Astrocyte (in vitro differentiated cells and primary cell): ENCODE measurements around the gene ASPRV1. TPM values are rescaled to one million over a fixed set of nuclear protein-coding genes. Genes with fewer than 3 reads are reported as not detected.
A peak's percentile ranks its signal among the peaks of the same experiment; 100 is the strongest.

Experiments used
- DNase-seq: peaks from one replicate; pipeline ENCODE4 v3.0.0-alpha.2; 2010; ENCODE audit warnings: low read depth
- FAIRE-seq: peaks from 2 replicates; lab custom pipeline; 2011; peaks lifted over from hg19 to GRCh38; lab: Jason Lieb, UNC
- H2AFZ ChIP-seq: 2 replicates; pipeline ENCODE4 v1.6.0; 2012; ENCODE audit warnings: low read depth, low read length, inconsistent platforms
- H3K27ac ChIP-seq: 2 replicates; pipeline ENCODE4 v1.5.1; 2011; ENCODE audit warnings: low read depth, low read length, inconsistent platforms
- H3K27me3 ChIP-seq: 2 replicates; pipeline ENCODE4 v1.6.0; 2011; ENCODE audit warnings: low read length, inconsistent platforms; ENCODE audit not compliant: insufficient read depth
- H3K36me3 ChIP-seq: 2 replicates; pipeline ENCODE4 v1.5.1; 2011; ENCODE audit warnings: low read length, inconsistent platforms; ENCODE audit not compliant: insufficient read depth
- H3K4me1 ChIP-seq: 2 replicates; pipeline ENCODE4 v1.5.1; 2011; ENCODE audit warnings: low read length, inconsistent platforms; ENCODE audit not compliant: insufficient read depth
- H3K4me2 ChIP-seq: 2 replicates; pipeline ENCODE4 v1.6.0; 2012; ENCODE audit warnings: low read length, inconsistent platforms
- H3K4me3 ChIP-seq: 2 replicates; pipeline ENCODE4 v1.5.1; 2011; ENCODE audit warnings: low read depth, mild to moderate bottlenecking, low read length, inconsistent platforms; ENCODE audit not compliant: insufficient read depth
- H3K79me2 ChIP-seq: 2 replicates; pipeline ENCODE4 v1.6.0; 2012; ENCODE audit warnings: mild to moderate bottlenecking, low read length, inconsistent platforms; ENCODE audit not compliant: insufficient read depth
- H3K9ac ChIP-seq: 2 replicates; pipeline ENCODE4 v1.6.0; 2012; ENCODE audit warnings: mild to moderate bottlenecking, low read length, inconsistent platforms
- H3K9me3 ChIP-seq: 2 replicates; pipeline ENCODE4 v1.5.1; 2012; ENCODE audit warnings: low read depth, mild to moderate bottlenecking, low read length, inconsistent platforms; ENCODE audit not compliant: insufficient read depth
- H4K20me1 ChIP-seq: 2 replicates; pipeline ENCODE4 v1.6.0; 2012; ENCODE audit warnings: low read length, inconsistent platforms; ENCODE audit not compliant: insufficient read depth
- H3K27ac Mint-ChIP-seq: one replicate; pipeline ENCODE4 v1.8.0; 2021; ENCODE audit warnings: mild to moderate bottlenecking, mixed read lengths; ENCODE audit not compliant: unreplicated experiment
- H3K27me3 Mint-ChIP-seq: one replicate; pipeline ENCODE4 v1.8.0; 2021; ENCODE audit warnings: low read depth, mixed read lengths; ENCODE audit not compliant: unreplicated experiment
- H3K36me3 Mint-ChIP-seq: one replicate; pipeline ENCODE4 v1.8.0; 2021; ENCODE audit warnings: low read depth, mixed read lengths; ENCODE audit not compliant: unreplicated experiment
- H3K4me1 Mint-ChIP-seq: one replicate; pipeline ENCODE4 v1.8.0; 2021; ENCODE audit warnings: low read depth, mixed read lengths; ENCODE audit not compliant: unreplicated experiment
- H3K4me3 Mint-ChIP-seq: one replicate; pipeline ENCODE4 v1.8.0; 2021; ENCODE audit warnings: mild to moderate bottlenecking, moderate library complexity, mixed read lengths; ENCODE audit not compliant: unreplicated experiment
- H3K9me3 Mint-ChIP-seq: one replicate; pipeline ENCODE4 v1.8.0; 2021; ENCODE audit warnings: mild to moderate bottlenecking, mixed read lengths; ENCODE audit not compliant: unreplicated experiment
- CTCF ChIP-seq: IDR thresholded peaks from 2 replicates; pipeline ENCODE4 v1.5.1; 2011; ENCODE audit warnings: low read depth, mild to moderate bottlenecking, inconsistent platforms, low read length, moderate library complexity; ENCODE audit not compliant: insufficient read depth
- EZH2 ChIP-seq: IDR thresholded peaks from 2 replicates; pipeline ENCODE4 v1.6.1; 2012; ENCODE audit warnings: mild to moderate bottlenecking, low read length, inconsistent platforms; ENCODE audit not compliant: insufficient read depth
- total RNA-seq: library from RNA; stranded (reverse); gene quantifications from 2 replicates; pipeline ENCODE4 v1.2.1, GENCODE V29; 2021

The ASPRV1 gene
- total RNA-seq, 1 donor from 2014 or later: 0.23 TPM

- H3K9ac ChIP-seq: no peak overlapping the region
- peaks cover 7% of the 10 kb centered on the region for H3K79me2 ChIP-seq
- H4K20me1 ChIP-seq: no peaks in the 10 kb centered on the region
- no peaks in the 10 kb centered on the region for H3K9me3 ChIP-seq
- H3K36me3 ChIP-seq: peaks cover 26% of the 10 kb centered on the region
- DNase-seq: no peak
- Mint-ChIP-seq H3K36me3 (peaks cover 35% of the 10 kb centered on the region), H3K27me3 (no peaks in the 10 kb centered on the region), H3K27ac (peak overlapping the region; percentile 97), H3K4me3 (no peak overlapping the region), H3K9me3 (peaks cover 2% of the 10 kb centered on the region), H3K4me1 (peaks cover 50% of the 10 kb centered on the region)
- no peak overlapping the region for H2AFZ ChIP-seq
- peak overlapping the region; percentile 88 for H3K27ac ChIP-seq
- no peak overlapping the region for H3K4me3 ChIP-seq
- H3K4me2 ChIP-seq: no peak overlapping the region
- peaks cover 26% of the 10 kb centered on the region for H3K4me1 ChIP-seq
- no peaks in the 10 kb centered on the region for H3K27me3 ChIP-seq
- no peak for FAIRE-seq
- no peak for TF ChIP-seq EZH2
- TF ChIP-seq CTCF: no peak
Measured at GRCh38 chr2:69935011-69935410, 26.4 kb downstream of the ASPRV1 start.

- DNase-seq (no peak), FAIRE-seq (peak; percentile 71)
- H3K27me3 ChIP-seq: no peaks in the 10 kb centered on the region
- H3K27ac ChIP-seq: peak overlapping the region; percentile 88
- H3K9me3 ChIP-seq: no peaks in the 10 kb centered on the region
- peaks cover 24% of the 10 kb centered on the region for H3K36me3 ChIP-seq
- H3K4me3 ChIP-seq: peak overlapping the region; percentile 17
- no peaks in the 10 kb centered on the region for H3K27me3 Mint-ChIP-seq
- H3K36me3 Mint-ChIP-seq: peaks cover 31% of the 10 kb centered on the region
- peaks cover 26% of the 10 kb centered on the region for H3K4me1 ChIP-seq
- H2AFZ ChIP-seq: no peak overlapping the region
- peak overlapping the region; percentile 63 for H3K4me3 Mint-ChIP-seq
- TF ChIP-seq CTCF (no peak), EZH2 (no peak)
- peak overlapping the region; percentile 78 for H3K9ac ChIP-seq
- H3K9me3 Mint-ChIP-seq: peaks cover 2% of the 10 kb centered on the region
- peak overlapping the region; percentile 97 for H3K27ac Mint-ChIP-seq
- no peaks in the 10 kb centered on the region for H4K20me1 ChIP-seq
- H3K79me2 ChIP-seq: peaks cover 7% of the 10 kb centered on the region
- H3K4me2 ChIP-seq: peak overlapping the region; percentile 82
- H3K4me1 Mint-ChIP-seq: peaks cover 48% of the 10 kb centered on the region
Measured at GRCh38 chr2:69934614-69934908, 26.9 kb downstream of the ASPRV1 start.

GRCh38 chr2:69933839-69934613 lies 27.4 kb downstream of the ASPRV1 start:
- Mint-ChIP-seq H3K27ac (peak overlapping the region; percentile 97), H3K4me1 (peaks cover 47% of the 10 kb centered on the region), H3K27me3 (no peaks in the 10 kb centered on the region), H3K4me3 (peak overlapping the region; percentile 63), H3K9me3 (peaks cover 2% of the 10 kb centered on the region), H3K36me3 (peaks cover 32% of the 10 kb centered on the region)
- peak overlapping the region; percentile 78 for H3K9ac ChIP-seq
- peak overlapping the region; percentile 26 for H3K4me3 ChIP-seq
- no peaks in the 10 kb centered on the region for H4K20me1 ChIP-seq
- peaks cover 26% of the 10 kb centered on the region for H3K4me1 ChIP-seq
- DNase-seq (peak; percentile 86), FAIRE-seq (no peak)
- peaks cover 7% of the 10 kb centered on the region for H3K79me2 ChIP-seq
- peak overlapping the region; percentile 82 for H3K4me2 ChIP-seq
- peak overlapping the region; percentile 30 for H2AFZ ChIP-seq
- TF ChIP-seq EZH2: no peak
- no peak for TF ChIP-seq CTCF
- no peaks in the 10 kb centered on the region for H3K27me3 ChIP-seq
- peaks cover 19% of the 10 kb centered on the region for H3K36me3 ChIP-seq
- H3K9me3 ChIP-seq: no peaks in the 10 kb centered on the region
- H3K27ac ChIP-seq: peak overlapping the region; percentile 88
